GM19438 (cell line): Measurements from ENCODE around the gene DNAH3.
"Not testable (repeated sequence)": the region's sequence is repeated elsewhere in the genome, so short reads cannot be mapped to it uniquely, and the experiment has no call there.

ENCODE experiments used
- ATAC-seq: cut with Tn5 transposase; IDR thresholded peaks from one replicate; pipeline ENCODE4 v1.9.1; 2021; ENCODE audit warnings: low read depth; ENCODE audit not compliant: unreplicated experiment

Gene DNAH3

GRCh38 chr16:21169249-21169981 lies 18.8 kb upstream of the DNAH3 start:
- no peak for ATAC-seq

- no peak for ATAC-seq
Observed at GRCh38 chr16:21167929-21168602, 17.4 kb upstream of the DNAH3 start.

- no peak for ATAC-seq
Observed at GRCh38 chr16:21167360-21167759, 16.7 kb upstream of the DNAH3 start.

- no peak for ATAC-seq
Observed at GRCh38 chr16:21166561-21166961, 15.9 kb upstream of the DNAH3 start.

- no peak for ATAC-seq
Observed at GRCh38 chr16:21164521-21165168, 14.0 kb upstream of the DNAH3 start.

- ATAC-seq = no peak
Observed at GRCh38 chr16:21163576-21163975, 12.9 kb upstream of the DNAH3 start.

GRCh38 chr16:21162661-21163151 lies 12.1 kb upstream of the DNAH3 start:
- ATAC-seq = no peak

GRCh38 chr16:21161211-21161610 lies 10.6 kb upstream of the DNAH3 start:
- no peak for ATAC-seq

GRCh38 chr16:21160276-21160675 lies 9.6 kb upstream of the DNAH3 start:
- no peak for ATAC-seq

GRCh38 chr16:21159281-21159951 lies 8.8 kb upstream of the DNAH3 start:
- no peak for ATAC-seq

GRCh38 chr16:21158208-21159110 lies 7.8 kb upstream of the DNAH3 start, which contains the start of gene LDAF1:
Gene LDAF1, plus strand, starts transcription at chr16:21158674. Its CDS starts 2,509 bp downstream, at chr16:21161183.
- ATAC-seq = peak; percentile 70

- no peak for ATAC-seq
Observed at GRCh38 chr16:21157632-21158031, 7.0 kb upstream of the DNAH3 start.

GRCh38 chr16:21156767-21157467 lies 6.3 kb upstream of the DNAH3 start:
- no peak for ATAC-seq

GRCh38 chr16:21156011-21156410 lies 5.4 kb upstream of the DNAH3 start:
- not testable (repeated sequence) for ATAC-seq

- ATAC-seq = not testable (repeated sequence)
Observed at GRCh38 chr16:21153124-21153729, 2.6 kb upstream of the DNAH3 start.

GRCh38 chr16:21152160-21153030 lies 1.7 kb upstream of the DNAH3 start:
- not testable (repeated sequence) for ATAC-seq

GRCh38 chr16:21145738-21146137 lies 4.9 kb downstream of the DNAH3 start:
- ATAC-seq = no peak

- ATAC-seq = no peak
Observed at GRCh38 chr16:21134053-21134452, 16.6 kb downstream of the DNAH3 start.
